ENCODE data around the gene MAN2A2. TPM values are rescaled to one million over a fixed set of nuclear protein-coding genes. Genes with fewer than 3 reads are reported as not detected.
"Not testable (repeated sequence)": the region's sequence is repeated elsewhere in the genome, so short reads cannot be mapped to it uniquely, and the experiment has no call there.

MAN2A2 gene
- total RNA-seq, 2 experiments from 2014 or later: 91.2 to 98.1 TPM

DNA sequence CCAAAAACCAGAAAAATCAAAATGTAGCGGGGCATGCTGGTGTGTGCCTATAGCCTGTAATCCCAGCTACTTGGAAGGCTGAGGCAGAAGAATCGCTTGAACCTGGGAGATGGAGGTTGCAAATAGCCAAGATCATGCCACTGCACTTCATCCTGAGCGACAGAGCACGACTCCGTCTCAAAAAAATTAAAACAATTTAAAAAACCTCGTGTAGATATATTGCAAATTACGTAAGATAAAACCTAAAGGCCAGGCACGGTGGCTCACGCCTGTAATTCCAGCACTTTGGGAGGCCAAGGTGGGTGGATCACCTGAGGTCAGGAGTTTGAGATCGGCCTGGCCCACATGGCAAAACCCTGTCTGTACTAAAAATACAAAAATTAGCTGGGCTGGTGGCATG lies 23.7 kb downstream of the MAN2A2 start:
- CTCF ChIA-PET: not testable (repeated sequence)
- POLR2A ChIA-PET: interaction anchor here (1.3 kb wide), 1 partner anchor 24 kb away, joined by 3 read pairs; the partner anchor contains the start of gene MAN2A2

DNA sequence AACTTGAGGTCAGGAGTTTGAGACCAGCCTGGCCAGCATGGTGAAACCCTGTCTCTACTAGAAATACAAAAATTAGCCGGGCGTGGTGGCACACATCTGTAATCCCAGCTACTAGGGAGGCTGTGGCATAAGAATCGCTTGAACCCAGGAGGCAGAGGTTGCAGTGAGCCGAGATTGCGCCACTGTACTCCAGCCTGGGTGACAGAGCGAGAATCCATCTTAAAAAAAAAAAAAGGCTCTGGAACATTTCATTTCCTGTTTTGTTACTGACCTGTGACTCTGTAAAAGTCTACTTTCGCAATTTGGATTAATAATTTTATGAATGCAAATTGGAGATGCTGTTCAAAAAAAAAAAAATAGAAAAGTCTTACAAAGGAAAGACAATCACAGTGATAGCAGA lies 25.0 kb downstream of the MAN2A2 start:
- CTCF ChIA-PET: not testable (repeated sequence)
- POLR2A ChIA-PET: interaction anchor here (5.5 kb wide), 1 partner anchor 25 kb away, joined by 42 read pairs; the partner anchor contains the start of gene MAN2A2

DNA sequence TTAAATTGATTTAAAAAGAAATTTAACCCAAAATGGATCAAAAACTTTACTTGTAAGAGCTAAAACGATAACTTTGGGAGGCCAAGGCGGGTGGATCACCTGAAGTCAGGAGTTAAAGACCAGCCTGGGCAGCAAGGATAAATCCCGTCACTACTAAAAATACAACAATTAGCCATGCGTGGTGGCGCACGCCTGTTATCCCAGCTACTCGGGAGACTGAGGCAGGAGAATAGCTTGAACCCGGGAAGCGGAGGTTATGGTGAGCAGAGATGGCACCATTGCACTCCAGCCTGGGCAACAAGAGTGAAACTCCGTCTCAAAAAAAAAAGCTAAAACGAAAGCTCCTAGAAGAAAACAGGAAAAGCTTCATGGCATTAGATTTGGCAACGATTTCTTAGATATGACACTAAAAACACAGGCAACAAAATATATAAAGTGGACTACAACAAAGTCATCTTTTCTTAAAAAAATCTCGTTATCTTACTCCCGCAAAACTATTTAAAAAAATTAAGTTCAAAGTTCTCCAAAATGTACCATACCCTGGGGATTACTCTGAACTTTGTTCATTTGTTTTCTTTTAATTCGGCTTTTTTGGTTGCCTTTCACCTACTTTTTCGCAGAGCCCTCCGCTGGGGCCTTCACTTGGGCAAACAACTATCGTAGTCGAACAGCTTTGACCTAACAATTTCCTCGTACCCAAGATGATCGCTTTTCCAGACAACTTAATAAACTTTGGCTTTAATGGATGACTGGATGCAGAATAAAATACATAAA lies 26.3 kb downstream of the MAN2A2 start:
- POLR2A ChIA-PET: interaction anchor here (1.8 to 5.5 kb wide), 2 partner anchors 25 to 26 kb away, joined by 4 to 42 read pairs; partner anchors contain the start of genes MAN2A2 and RCCD1
- CTCF ChIA-PET: interaction anchor here (1.0 to 7.7 kb wide), 4 partner anchors 11 to 120 kb away, joined by 3 to 136 read pairs (median 3); partner anchors contain the start of gene MAN2A2

DNA sequence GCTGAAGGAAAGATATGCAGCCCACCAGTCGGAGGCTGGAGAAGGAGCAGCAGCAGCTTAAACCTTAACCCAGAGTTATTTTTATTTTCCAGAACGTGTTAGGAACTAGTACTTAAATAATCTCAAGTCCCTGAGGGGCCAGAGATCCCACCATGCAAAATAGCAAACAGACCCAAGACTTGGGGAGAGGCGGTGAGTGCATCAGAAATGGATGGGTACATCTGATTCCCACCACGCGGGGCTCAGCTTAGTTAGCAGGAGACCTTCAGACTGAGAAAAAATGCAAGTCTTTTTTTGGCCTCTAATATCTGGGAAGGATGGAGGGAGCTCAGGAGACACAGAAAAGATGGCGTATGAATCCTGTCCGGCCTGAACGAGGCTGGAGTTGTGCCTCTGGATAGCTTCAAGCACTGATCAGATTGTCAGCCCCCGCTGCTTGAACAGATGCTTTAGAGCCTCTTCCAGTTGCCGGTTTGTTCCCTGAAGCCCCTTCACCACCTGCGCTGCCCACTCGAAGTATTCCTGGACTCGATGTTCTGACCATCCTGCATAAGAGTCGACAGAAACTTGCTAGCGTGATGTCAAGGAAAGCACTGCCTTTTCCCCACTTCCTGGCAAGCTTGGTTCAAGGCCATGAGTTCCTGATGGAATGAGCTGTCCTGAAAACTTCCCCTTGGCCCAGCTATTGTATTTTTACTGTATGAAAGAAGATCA lies 27.9 kb downstream of the MAN2A2 start:
- CTCF ChIA-PET: interaction anchor here (0.5 to 7.7 kb wide), 16 partner anchors 9 to 1041 kb away, joined by 3 to 136 read pairs (median 6); partner anchors contain the start of genes BLM, MAN2A2 and RCCD1
- POLR2A ChIA-PET: interaction anchor here (0.5 to 5.5 kb wide), 5 partner anchors 24 to 275 kb away, joined by 3 to 42 read pairs (median 4); partner anchors contain the start of genes MAN2A2 and RCCD1

DNA sequence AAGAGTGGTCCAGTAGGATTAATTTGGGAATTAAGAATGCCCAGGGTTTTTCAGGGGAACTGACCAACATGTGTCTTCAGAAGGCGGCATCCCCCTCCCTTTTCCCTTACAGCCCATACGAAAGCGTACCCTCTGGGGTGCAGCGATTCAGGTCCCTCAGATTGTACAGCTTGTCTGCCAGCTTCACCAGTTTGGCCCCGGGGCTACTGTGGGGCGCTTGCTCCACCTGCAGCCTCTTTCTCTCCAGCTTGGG lies 28.4 kb downstream of the MAN2A2 start:
- ChIA-PET CTCF (interaction anchor here (0.5 to 7.7 kb wide), 15 partner anchors 9 to 1042 kb away, joined by 3 to 136 read pairs (median 6); partner anchors contain the start of genes BLM, MAN2A2 and RCCD1), POLR2A (interaction anchor here (0.5 to 5.5 kb wide), 5 partner anchors 23 to 275 kb away, joined by 3 to 42 read pairs (median 6); partner anchors contain the start of genes MAN2A2 and RCCD1)

DNA sequence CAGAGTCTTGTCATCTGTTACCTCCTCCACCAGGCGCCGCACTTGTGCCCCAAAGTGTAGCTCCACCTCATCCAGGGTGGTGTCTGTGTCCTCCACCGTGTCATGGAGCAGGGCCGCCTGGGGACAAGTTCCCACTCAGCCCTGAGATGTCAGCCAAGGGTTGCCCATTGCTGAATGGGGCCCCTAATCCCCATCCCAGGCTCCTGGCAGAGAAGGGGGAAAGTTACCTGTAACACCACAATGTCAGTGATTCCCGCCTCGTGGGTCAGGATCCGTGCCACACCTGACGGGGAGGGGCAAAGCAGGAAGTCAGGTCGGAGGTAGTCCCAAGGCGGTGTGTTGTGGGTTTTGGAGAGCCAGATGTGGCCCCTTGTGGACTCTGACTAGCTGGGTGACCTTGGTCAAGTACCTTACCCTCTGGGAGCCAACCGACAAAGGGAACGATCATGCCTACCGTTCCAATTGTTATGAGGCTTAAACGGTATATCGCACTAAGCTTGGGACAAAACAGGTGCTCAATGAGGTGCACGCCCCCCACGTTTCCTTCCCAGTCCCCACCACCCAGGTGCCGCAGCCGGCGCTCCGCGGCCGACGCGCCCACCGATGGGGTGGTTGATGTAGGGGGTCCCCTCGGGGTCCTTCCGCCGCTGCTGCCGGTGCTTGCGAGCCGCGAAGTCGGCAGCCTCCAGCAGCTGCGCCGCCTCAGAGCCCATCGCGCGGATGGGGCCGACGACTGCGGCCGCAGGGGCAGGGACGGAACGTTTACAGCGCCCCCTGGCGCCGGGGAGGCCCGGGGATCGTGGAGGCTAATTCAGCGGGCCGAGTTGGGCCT lies 28.9 kb downstream of the MAN2A2 start, which contains the start of gene HDDC3:
TSS of gene HDDC3 (minus strand) at position 722 of the 832 bp plus-strand sequence. CDS start at position 713, 9 bp downstream.
- POLR2A ChIA-PET: interaction anchor here (0.7 to 5.5 kb wide), 9 partner anchors 23 to 215 kb away, joined by 3 to 42 read pairs (median 4); partner anchors contain the start of genes BLM, MAN2A2 and RCCD1
- CTCF ChIA-PET: interaction anchor here (0.5 to 7.7 kb wide), 21 partner anchors 10 to 1042 kb away, joined by 3 to 136 read pairs (median 5); partner anchors contain the start of genes BLM, MAN2A2 and RCCD1

DNA sequence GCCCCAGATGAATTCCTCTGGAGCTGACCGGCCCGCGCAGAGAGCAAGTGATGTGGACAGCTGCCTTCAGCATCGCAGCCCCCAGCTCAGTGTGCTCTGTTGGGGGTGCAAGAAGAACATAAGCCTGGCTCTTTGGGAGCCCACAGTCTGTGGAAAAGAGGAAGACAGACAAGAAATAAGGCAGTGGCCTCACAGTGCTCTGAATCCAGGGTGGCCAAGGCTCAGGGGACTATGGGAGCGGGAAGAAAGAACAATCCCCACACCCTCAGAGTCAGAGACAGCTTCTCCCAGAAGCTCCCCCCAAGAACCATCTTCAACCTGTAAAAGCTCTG lies 29.5 kb downstream of the MAN2A2 start:
- CTCF ChIA-PET: interaction anchor here (0.5 to 7.7 kb wide), 22 partner anchors 10 to 454 kb away, joined by 3 to 136 read pairs (median 5); partner anchors contain the start of genes BLM, MAN2A2 and RCCD1
- POLR2A ChIA-PET: interaction anchor here (0.7 to 5.5 kb wide), 9 partner anchors 22 to 272 kb away, joined by 3 to 42 read pairs (median 4); partner anchors contain the start of genes BLM, MAN2A2 and RCCD1

DNA sequence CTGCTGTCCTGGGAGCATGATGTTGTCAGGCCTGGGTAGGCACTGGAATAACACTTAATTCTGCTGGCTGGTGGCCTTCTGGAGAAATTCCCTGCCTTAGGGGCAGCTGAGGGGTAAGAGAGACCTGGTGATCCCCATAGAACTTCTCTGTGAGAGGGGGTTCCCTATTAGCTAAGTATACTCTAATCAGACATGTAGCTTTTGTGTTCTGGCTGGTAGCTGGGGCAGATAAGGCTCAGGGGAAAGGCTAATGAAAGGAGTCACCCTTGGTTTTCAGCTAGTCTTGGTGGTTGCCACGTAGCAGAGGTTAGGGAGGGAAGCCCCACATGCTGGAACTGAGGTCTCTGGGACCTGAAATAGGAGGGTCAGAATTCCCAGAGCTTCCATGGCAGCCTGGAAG lies 30.2 kb downstream of the MAN2A2 start:
- ChIA-PET CTCF (interaction anchor here (0.5 to 7.7 kb wide), 18 partner anchors 11 to 423 kb away, joined by 3 to 136 read pairs (median 5); partner anchors contain the start of genes MAN2A2 and RCCD1), POLR2A (interaction anchor here (0.7 to 5.5 kb wide), 5 partner anchors 22 to 273 kb away, joined by 3 to 42 read pairs (median 3); partner anchors contain the start of genes MAN2A2 and RCCD1)

DNA sequence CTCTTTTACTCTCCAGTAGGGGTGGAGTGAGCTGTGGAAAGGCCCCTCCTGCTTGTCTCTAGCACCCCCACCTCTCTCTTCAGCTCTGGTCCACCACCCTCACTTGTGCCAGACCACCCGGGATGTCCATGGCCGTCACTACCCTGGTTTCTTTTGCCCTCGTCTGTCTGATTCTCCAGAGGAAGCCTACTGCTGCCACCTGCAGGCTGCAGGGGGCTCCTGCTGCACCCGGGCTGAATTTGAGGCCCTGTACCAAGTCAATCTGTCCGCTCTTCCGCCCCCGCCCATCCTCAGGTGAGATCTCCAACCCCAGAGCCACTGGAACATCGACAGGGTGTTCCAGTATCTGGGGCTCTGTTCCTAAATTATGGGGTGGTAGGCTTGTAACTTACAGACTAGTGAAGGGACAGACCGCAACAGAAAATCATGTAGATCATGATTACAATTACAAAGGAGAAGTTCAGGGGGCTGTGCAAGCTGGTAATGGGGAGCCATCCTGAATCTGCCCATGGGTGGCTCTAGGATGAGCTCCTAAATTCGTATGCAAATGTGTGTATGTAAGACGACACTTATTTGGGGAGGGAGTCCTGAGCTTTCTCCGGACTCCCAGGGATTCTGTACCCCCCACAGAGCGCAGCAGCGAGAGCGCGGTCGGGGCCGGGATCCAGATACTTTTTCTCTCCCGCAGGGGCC lies 31.3 kb downstream of the MAN2A2 start:
- ChIA-PET CTCF (interaction anchor here (0.6 to 7.7 kb wide), 16 partner anchors 9 to 615 kb away, joined by 3 to 136 read pairs (median 4); partner anchors contain the start of genes MAN2A2 and RCCD1), POLR2A (interaction anchor here (1.2 to 1.9 kb wide), 5 partner anchors 15 to 63 kb away, joined by 3 to 12 read pairs (median 5); partner anchors contain the start of genes MAN2A2 and RCCD1)

DNA sequence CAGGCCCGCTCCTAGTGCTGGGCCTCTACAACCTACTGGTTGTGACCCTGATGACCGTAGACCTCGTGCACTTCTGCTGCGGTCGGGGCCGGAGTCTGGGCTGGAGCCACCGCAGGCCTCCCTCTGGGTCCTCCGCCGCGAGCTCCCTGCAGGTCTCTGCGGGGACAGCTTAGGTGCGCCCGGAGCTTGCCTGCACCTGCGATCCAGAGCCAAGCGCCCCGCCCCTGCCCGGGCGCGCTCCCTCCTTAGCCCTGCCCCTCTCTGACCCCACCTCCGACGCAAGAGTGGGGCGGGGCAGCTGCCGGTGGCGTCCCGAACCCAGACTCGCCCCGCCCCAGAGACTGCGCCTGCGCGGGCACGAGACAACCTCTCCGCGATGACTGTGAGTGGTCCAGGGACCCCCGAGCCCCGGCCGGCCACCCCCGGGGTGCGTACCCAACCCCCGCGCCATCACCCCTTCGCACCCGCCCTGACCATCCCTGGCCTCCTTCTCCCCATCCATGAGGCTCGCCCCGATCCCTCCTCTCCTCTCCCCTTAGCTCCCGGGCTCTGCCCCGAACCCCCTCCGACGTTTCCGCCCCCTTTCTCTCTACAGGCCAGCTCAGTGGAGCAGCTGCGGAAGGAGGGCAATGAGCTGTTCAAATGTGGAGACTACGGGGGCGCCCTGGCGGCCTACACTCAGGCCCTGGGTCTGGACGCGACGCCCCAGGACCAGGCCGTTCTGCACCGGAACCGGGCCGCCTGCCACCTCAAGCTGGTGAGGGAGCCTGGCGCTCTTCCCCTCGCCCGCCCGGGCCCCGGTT lies 32.0 kb downstream of the MAN2A2 start, which contains the start of gene UNC45A:
TSS of gene UNC45A (plus strand) at position 337 of the 803 bp plus-strand sequence. CDS start at position 377, 40 bp downstream.
- ChIA-PET POLR2A (interaction anchor here (0.6 to 1.9 kb wide), 8 partner anchors 14 to 1896 kb away, joined by 3 to 12 read pairs (median 6); partner anchors contain the start of genes MAN2A2 and RCCD1), CTCF (interaction anchor here (0.6 to 7.7 kb wide), 12 partner anchors 9 to 349 kb away, joined by 3 to 136 read pairs (median 4); partner anchors contain the start of genes MAN2A2 and RCCD1)

DNA sequence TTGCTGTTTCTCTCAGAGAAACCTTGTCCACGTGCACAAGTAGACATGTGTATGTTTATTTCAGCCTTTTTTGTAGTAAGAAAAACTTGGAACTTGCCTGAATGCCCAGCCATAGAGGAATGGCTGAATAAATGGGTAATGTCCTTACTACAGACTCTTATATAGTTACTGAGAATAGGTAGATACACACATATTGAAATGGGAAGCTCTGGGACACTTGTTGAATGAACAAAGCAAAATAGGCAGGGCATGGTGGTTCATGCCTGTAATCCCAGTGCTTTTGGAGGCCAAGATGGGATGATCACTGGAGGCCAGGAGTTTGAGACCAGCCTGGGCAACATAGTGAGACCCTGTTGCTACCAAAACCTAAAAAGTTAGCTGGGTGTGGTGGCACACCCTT lies 33.7 kb downstream of the MAN2A2 start:
- CTCF ChIA-PET: interaction anchor here (3.6 kb wide), 1 partner anchor 20 kb away, joined by 40 read pairs; the partner anchor contains the start of gene RCCD1
- POLR2A ChIA-PET: no interaction called here

DNA sequence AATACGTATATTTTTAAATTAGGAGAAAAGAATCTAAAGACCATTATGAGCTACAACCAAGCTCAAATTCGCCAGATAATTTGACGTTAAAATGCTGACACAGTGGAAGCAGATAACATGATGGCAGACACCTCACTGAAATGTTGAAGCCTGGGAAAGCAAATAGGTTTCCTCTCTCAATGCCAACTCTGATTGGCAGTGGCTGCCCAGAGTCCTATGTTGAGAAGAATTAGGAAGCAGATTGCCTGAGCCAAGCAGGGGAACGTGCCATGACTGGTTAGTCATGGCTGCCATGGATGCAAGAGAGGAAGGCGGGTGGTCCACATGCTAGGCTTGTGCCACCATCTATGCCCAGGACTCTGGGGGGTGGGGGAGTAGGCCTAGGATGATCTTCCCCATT lies 35.2 kb downstream of the MAN2A2 start:
- POLR2A ChIA-PET: no interaction called here
- CTCF ChIA-PET: interaction anchor here (0.8 to 1.4 kb wide), 3 partner anchors 17 to 84 kb away, joined by 3 read pairs; partner anchors contain the start of genes MAN2A2 and VPS33B

DNA sequence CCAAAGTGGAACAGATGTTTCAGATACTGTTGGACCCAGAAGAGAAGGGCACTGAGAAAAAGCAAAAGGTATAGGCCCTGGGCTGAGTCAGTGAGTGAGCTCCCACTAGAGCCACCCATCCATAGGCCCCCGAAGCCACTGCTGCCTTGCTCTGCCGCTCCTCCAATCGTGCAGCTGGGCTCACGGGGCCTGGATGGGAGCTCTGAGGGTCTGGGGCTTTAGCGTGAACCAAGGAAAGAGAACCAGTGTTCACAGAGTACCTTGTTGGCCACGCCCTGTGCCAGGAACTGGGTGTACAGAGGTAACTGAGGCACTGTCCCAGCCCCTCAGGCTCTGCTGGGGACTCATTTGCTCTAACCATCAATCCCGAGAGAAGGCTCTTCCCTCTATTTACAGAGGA lies 36.7 kb downstream of the MAN2A2 start:
- ChIA-PET POLR2A (no interaction called here), CTCF (interaction anchor here (1.3 to 1.4 kb wide), 2 partner anchors 15 to 17 kb away, joined by 3 to 7 read pairs; partner anchors contain the start of gene RCCD1)

DNA sequence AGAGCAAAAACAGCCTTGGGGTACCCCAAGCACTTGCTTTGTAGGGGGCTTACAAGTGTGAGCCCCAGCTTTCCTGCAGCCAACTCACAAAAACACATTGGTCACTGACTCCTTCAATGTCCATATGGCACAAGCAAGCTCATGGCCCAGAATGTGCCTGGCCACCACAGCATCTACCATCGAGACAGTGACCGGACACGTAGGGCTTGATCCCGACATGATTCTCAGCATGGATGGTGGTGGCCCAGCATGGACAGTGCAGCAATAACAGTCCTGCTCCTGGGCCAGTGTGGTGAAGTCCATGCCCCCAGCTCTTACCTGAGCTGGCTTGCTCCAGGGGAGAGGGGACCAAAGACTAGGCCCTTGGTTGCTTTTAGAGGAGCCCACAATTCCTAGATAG lies 37.9 kb downstream of the MAN2A2 start:
- ChIA-PET POLR2A (no interaction called here), CTCF (no interaction called here)

DNA sequence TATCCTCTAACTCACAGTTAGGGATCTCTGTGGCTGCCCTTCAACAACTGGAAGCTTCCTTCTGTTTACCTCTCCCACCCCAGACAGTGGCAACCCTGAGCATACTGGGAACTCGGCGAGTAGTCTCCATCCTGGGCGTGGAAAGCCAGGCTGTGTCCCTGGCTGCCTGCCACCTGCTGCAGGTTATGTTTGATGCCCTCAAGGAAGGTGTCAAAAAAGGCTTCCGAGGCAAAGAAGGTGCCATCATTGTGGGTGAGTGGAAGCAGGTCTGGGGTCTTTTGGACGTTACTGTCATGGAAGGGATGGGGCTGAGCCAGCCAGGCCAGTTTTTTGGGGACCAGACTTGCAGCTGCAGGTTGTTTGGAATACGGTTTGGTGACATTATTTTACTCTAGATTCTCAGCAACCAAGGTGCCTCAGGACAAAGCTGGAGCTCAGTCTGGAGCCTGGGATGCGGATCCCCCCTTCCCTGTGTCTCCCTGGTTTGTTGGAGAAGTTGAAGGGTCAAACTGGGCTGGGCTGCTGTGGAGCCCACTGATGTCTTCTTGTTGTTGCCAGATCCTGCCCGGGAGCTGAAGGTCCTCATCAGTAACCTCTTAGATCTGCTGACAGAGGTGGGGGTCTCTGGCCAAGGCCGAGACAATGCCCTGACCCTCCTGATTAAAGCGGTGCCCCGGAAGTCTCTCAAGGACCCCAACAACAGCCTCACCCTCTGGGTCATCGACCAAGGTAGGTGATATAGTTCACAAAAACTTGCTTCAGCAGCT lies 39.4 kb downstream of the MAN2A2 start:
- CTCF ChIA-PET: interaction anchor here (1.0 to 2.0 kb wide), 2 partner anchors 12 to 14 kb away, joined by 4 to 7 read pairs; partner anchors contain the start of gene RCCD1
- POLR2A ChIA-PET: interaction anchor here (0.6 to 1.1 kb wide), 4 partner anchors 11 to 711 kb away, joined by 3 read pairs; no protein-coding TSS in a partner anchor

Data from activated CD8-positive, alpha-beta memory T cell treated with anti-CD3 and anti-CD28 coated beads for 36 hours (primary cell).